ENCODE measurements around the gene GATB.

DNA sequence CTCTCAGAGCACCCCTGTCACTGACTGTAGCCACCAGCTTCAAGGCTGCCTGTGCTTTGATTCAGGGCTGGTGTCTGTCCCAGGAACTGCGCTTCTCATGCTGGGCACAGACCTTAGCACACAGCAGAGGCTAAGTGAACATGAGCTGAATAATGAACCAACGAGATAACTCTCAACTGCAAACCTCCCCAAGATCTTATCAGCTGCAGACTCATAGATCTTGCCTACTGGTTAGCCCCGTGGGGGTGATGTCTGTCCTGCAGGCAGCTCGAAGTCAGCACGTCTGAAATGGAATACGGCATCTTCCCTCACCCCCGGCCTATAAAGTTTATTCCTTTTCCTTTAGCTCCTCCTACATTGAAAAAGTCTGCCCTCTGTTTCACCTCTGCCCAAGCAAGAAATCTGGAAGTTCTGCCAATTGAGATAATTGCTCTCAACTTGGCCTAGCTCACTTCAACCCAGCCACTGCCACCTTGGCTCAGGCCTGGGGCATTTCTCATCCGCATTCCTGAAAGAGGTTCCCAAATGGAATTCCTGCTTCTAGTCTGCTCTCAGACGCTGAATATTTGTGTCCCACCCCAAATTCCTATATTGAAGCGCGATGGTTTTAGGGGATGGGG, 73.7 kb downstream of the GATB start:
- TF ChIP-seq, protein P1, sequence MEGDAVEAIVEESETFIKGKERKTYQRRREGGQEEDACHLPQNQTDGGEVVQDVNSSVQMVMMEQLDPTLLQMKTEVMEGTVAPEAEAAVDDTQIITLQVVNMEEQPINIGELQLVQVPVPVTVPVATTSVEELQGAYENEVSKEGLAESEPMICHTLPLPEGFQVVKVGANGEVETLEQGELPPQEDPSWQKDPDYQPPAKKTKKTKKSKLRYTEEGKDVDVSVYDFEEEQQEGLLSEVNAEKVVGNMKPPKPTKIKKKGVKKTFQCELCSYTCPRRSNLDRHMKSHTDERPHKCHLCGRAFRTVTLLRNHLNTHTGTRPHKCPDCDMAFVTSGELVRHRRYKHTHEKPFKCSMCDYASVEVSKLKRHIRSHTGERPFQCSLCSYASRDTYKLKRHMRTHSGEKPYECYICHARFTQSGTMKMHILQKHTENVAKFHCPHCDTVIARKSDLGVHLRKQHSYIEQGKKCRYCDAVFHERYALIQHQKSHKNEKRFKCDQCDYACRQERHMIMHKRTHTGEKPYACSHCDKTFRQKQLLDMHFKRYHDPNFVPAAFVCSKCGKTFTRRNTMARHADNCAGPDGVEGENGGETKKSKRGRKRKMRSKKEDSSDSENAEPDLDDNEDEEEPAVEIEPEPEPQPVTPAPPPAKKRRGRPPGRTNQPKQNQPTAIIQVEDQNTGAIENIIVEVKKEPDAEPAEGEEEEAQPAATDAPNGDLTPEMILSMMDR (IDR thresholded peaks at IDR 0.05 in 8 of 11, conservative IDR thresholded peaks at IDR 0.05 in 3 of 11), result no peak
- TF ChIP-seq POLR2A (IDR thresholded peaks at IDR 0.05) (no peak), POLR2AphosphoS5 (IDR thresholded peaks at IDR 0.05) (no peak)
